GM12878 (cell line): ENCODE measurements around the gene MYO3B. TPM values are rescaled to one million over a fixed set of nuclear protein-coding genes. Genes with fewer than 3 reads are reported as not detected.
A peak's percentile ranks its signal among the peaks of the same experiment; 100 is the strongest.
"Not testable (repeated sequence)": the region's sequence is repeated elsewhere in the genome, so short reads cannot be mapped to it uniquely, and the experiment has no call there.

Experiments
- ATAC-seq: fragments of 200-7000 bp; cut with Tn5 transposase; 3 replicates; pipeline ENCODE4 v1.9.1; 2020; ENCODE audit warnings: mild to moderate bottlenecking, moderate library complexity
- BruUV-seq: library from RNA; stranded (reverse); fragments of 400-500 nt; replicated peaks from 2 replicates; lab custom pipeline; 2021; lab: Mats Ljungman, UMichigan
- CTCF ChIA-PET: fragments of 300-600 bp; sonication (Branson Sonifier 250); formaldehyde crosslinking; extraction: SDS; loops from one replicate; lab custom pipeline; 2021; ENCODE audit warnings: inconsistent platforms; lab: Yijun Ruan, JAX
- POLR2A ChIA-PET: fragments of 350-600 bp; formaldehyde crosslinking; extraction: SDS; loops from one replicate; lab custom pipeline; 2021; ENCODE audit warnings: inconsistent platforms; lab: Charles Lee
- RAD21 ChIA-PET: fragments of 300-600 bp; sonication (Branson Sonifier 250); formaldehyde crosslinking; loops from one replicate; lab custom pipeline; 2023; ENCODE audit warnings: antibody characterized with exemption; ENCODE audit not compliant: unreplicated experiment; lab: Charles Lee
- SMC1A ChIA-PET: fragments of 300-600 bp; sonication (Branson Sonifier 250); formaldehyde crosslinking; loops from one replicate; lab custom pipeline; 2023; ENCODE audit not compliant: unreplicated experiment, uncharacterized antibody; lab: Charles Lee
- DNase-seq: peaks from one replicate; pipeline ENCODE4 v3.0.0-alpha.2; 2011; ENCODE audit warnings: low read depth, low spot score
- FAIRE-seq: peaks from 3 replicates; lab custom pipeline; 2011; peaks lifted over from hg19 to GRCh38; lab: Jason Lieb, UNC
- H2AFZ ChIP-seq: 2 replicates; pipeline ENCODE4 v1.6.0; 2011; ENCODE audit warnings: low read depth, low read length, control low read depth; ENCODE audit not compliant: control insufficient read depth
- H3K27ac ChIP-seq: 2 replicates; pipeline ENCODE4 v1.5.1; 2011; ENCODE audit warnings: control low read depth; ENCODE audit not compliant: control insufficient read depth, insufficient read depth
- H3K27me3 ChIP-seq, 2 experiments: replicated peaks in 1 of 2; 2 replicates each; pipeline versions ENCODE4 v1.6.0 to v1.6.1; 2011; ENCODE audit warnings: low read length in 1 of 2; ENCODE audit not compliant: control insufficient read depth in 2 of 2, insufficient read depth in 2 of 2
- H3K36me3 ChIP-seq, 2 experiments: 2 replicates each; pipeline ENCODE4 v1.5.1; 2011; ENCODE audit warnings: low read length in 1 of 2; ENCODE audit not compliant: control insufficient read depth in 2 of 2, insufficient read depth in 2 of 2
- H3K4me1 ChIP-seq: 2 replicates; pipeline ENCODE4 v1.6.1; 2011; ENCODE audit warnings: mild to moderate bottlenecking, low read length, moderate library complexity, mixed read lengths; ENCODE audit not compliant: control insufficient read depth, insufficient read depth
- H3K4me2 ChIP-seq: 2 replicates; pipeline ENCODE4 v1.6.0; 2011; ENCODE audit warnings: control low read depth; ENCODE audit not compliant: control insufficient read depth, insufficient read depth
- H3K4me3 ChIP-seq: fragments of 200-600 bp; sonication (generic); 2 replicates; pipeline ENCODE4 v1.5.1; 2016
- H3K79me2 ChIP-seq: 2 replicates; pipeline ENCODE4 v1.6.0; 2011; ENCODE audit warnings: low read length; ENCODE audit not compliant: control insufficient read depth, insufficient read depth
- H3K9ac ChIP-seq: 2 replicates; pipeline ENCODE4 v1.8.0; 2011; ENCODE audit warnings: low read length, control low read depth, mixed read lengths; ENCODE audit not compliant: control insufficient read depth, insufficient read depth
- H3K9me3 ChIP-seq: replicated peaks from 3 replicates; pipeline ENCODE4 v1.5.1; 2011; ENCODE audit warnings: mild to moderate bottlenecking, low read length; ENCODE audit not compliant: control insufficient read depth, insufficient read depth
- H4K20me1 ChIP-seq: 2 replicates; pipeline ENCODE4 v1.6.0; 2011; ENCODE audit not compliant: control insufficient read depth, insufficient read depth
- BHLHE40 ChIP-seq, 2 experiments: fragments of 450-650 bp in 1 of 2; IDR thresholded peaks; 2 replicates each; pipeline ENCODE4 v1.6.1; 2011 to 2017; ENCODE audit warnings: low read depth in 2 of 2, borderline replicate concordance in 1 of 2, improper control_type of control experiment in 1 of 2, low read length in 1 of 2, mild to moderate bottlenecking in 1 of 2
- BMI1 ChIP-seq: fragments of 450-650 bp; IDR thresholded peaks from 2 replicates; pipeline ENCODE4 v1.6.1; 2016; ENCODE audit warnings: mild to moderate bottlenecking, moderate library complexity, borderline replicate concordance
- DPF2 ChIP-seq: fragments of 450-650 bp; IDR thresholded peaks from 2 replicates; pipeline ENCODE4 v1.6.1; 2017; ENCODE audit warnings: mild to moderate bottlenecking
- GATAD2B ChIP-seq: fragments of 450-650 bp; conservative IDR thresholded peaks from 2 replicates; pipeline ENCODE4 v1.6.1; 2017; ENCODE audit warnings: low read depth, mild to moderate bottlenecking, moderate library complexity
- IKZF1 ChIP-seq: fragments of 450-650 bp; conservative IDR thresholded peaks from 2 replicates; pipeline ENCODE4 v1.6.1; 2017; ENCODE audit warnings: antibody characterized with exemption, mild to moderate bottlenecking
- IKZF2 ChIP-seq, 2 experiments: fragments of 450-650 bp; IDR thresholded peaks; 2 replicates each; pipeline ENCODE4 v1.6.1; 2017; ENCODE audit warnings: mild to moderate bottlenecking in 2 of 2, moderate library complexity in 2 of 2
- MEF2B ChIP-seq: fragments of 450-650 bp; IDR thresholded peaks from 2 replicates; pipeline ENCODE4 v1.6.1; 2018; ENCODE audit warnings: mild to moderate bottlenecking, moderate library complexity; ENCODE audit not compliant: partially characterized antibody, poor library complexity, severe bottlenecking
- NR2C1 ChIP-seq: fragments of 450-650 bp; IDR thresholded peaks from 2 replicates; pipeline ENCODE4 v1.6.1; 2017; ENCODE audit warnings: antibody characterized with exemption, mild to moderate bottlenecking, moderate library complexity
- NR2F1 ChIP-seq: fragments of 450-650 bp; conservative IDR thresholded peaks from 2 replicates; pipeline ENCODE4 v1.6.1; 2017; ENCODE audit warnings: mild to moderate bottlenecking
- POU2F2 ChIP-seq: IDR thresholded peaks from 3 replicates; pipeline ENCODE4 v1.6.1; 2011; ENCODE audit warnings: low read depth, mild to moderate bottlenecking, low read length, borderline replicate concordance
- RELB ChIP-seq: fragments of 450-650 bp; IDR thresholded peaks from 2 replicates; pipeline ENCODE4 v1.6.1; 2017; ENCODE audit warnings: low read depth, mild to moderate bottlenecking, moderate library complexity
- RUNX3 ChIP-seq: IDR thresholded peaks from 2 replicates; pipeline ENCODE4 v1.6.1; 2012; ENCODE audit warnings: low read length, inconsistent platforms
- SPI1 ChIP-seq: IDR thresholded peaks from 2 replicates; pipeline ENCODE4 v1.6.1; 2011; ENCODE audit warnings: low read depth, mild to moderate bottlenecking, low read length, moderate library complexity, borderline replicate concordance; ENCODE audit not compliant: insufficient read depth
- TCF12 ChIP-seq: IDR thresholded peaks from 2 replicates; pipeline ENCODE4 v1.6.1; 2011; ENCODE audit warnings: low read depth, mild to moderate bottlenecking, low read length
- WGBS: methylation state at CpG from one replicate; pipeline ENCODE4 v1.1.6; 2016; ENCODE audit warnings: low lambda C conversion rate; ENCODE audit not compliant: insufficient replicate concordance, insufficient coverage; ENCODE audit errors: missing lambda C conversion rate; 5-methylcytosine and 5-hydroxymethylcytosine counted together
- in situ Hi-C: fragments of 300-500 bp; cut with MboI; formaldehyde crosslinking; loops from 9 replicates; pipeline ENCODE4 v1.14.3; 2018; ENCODE audit warnings: mixed read lengths
- intact Hi-C: fragments of 100-400 bp; cut with micrococcal nuclease; formaldehyde crosslinking; loops from one replicate; pipeline ENCODE4 v1.14.2; 2022; ENCODE audit not compliant: unreplicated experiment
- polyA plus RNA-seq, 11 experiments: library from polyadenylated mRNA; depleted of rRNA in 4 of 11; unstranded in 6 of 11; stranded (reverse) in 5 of 11; fragments of >200 nt; fragmentation: Nextera tagmentation in 4 of 11; fragmentation: Illumina TruSeq in 1 of 11; extraction: Ambion mirVana in 4 of 11; extraction: Trizol in 1 of 11; gene quantifications; 1 replicate in 1 of 11; 2 replicates in 10 of 11; pipeline versions ENCODE4 v1.2.1 to v1.2.3, GENCODE V29; 2011 to 2016; ENCODE audit warnings: inconsistent platforms in 2 of 11, missing spikeins in 2 of 11, low read depth in 1 of 11
- total RNA-seq, 4 experiments: library from RNA; depleted of rRNA in 3 of 4; stranded (reverse); fragments of >200 nt in 3 of 4; fragmentation: Illumina TruSeq in 1 of 4; extraction: Trizol in 1 of 4; gene quantifications; 2 replicates each; pipeline versions ENCODE4 v1.2.1 to v1.2.3, GENCODE V29; 2013 to 2021
- TF ChIP-seq, protein P1 (sequence below): fragments of 450-650 bp; IDR thresholded peaks from 2 replicates; pipeline ENCODE4 v1.6.1; 2017; ENCODE audit warnings: mild to moderate bottlenecking, moderate library complexity

The MYO3B gene
- total and polyA plus RNA-seq, 10 of the 15 experiments (the other 5 are each of a cell fraction or from before 2014, with no cell fraction given), result 1.1 to 7.1 (median 2.1) TPM

- TF ChIP-seq BMI1, result no peak
- peak; percentile 80 for TF ChIP-seq IKZF1
- TF ChIP-seq RUNX3, result peak; percentile 44; the same call in 1 of the 2 replicates
- peak; percentile 46; the same call in 1 of the 2 replicates for TF ChIP-seq SPI1
- no peak; the same call in 1 of the 2 replicates for TF ChIP-seq RELB
- peak; percentile 44 for TF ChIP-seq MEF2B
- TF ChIP-seq TCF12, result no peak
- peak in 1 of 2 experiments; percentile 26; a peak in 2 of 4 replicates for TF ChIP-seq BHLHE40 (IDR thresholded peaks at IDR 0.05; ENCODE audit: borderline replicate concordance in 1 of 2, low read depth in 2 of 2, low read length in 1 of 2)
- TF ChIP-seq POU2F2, result 0 out of 3 replicates have a peak, but pooled peaks have one; percentile 30
Observed at GRCh38 chr2:170212625-170213280, 34.8 kb downstream of the MYO3B start (continued).

DNA sequence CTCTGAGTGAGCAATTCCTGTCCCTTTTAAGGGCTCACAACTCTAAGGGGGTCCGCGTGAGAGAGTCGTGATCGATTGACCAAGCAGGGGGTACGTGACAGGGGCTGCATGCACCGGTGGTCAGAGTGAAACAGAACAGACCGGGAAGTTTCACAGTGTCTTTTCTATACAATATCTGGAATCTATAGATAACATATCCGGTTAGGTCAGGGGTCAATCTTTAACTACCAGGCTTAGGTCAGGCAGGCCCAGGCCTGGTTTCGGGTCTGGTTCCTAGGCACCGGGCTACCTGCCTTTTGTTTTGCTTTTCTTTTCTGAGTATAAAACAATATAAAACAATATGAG is 35.3 kb downstream of the MYO3B start:
- H3K27ac ChIP-seq, result peak overlapping the region; percentile 51
- ATAC-seq, result peak; percentile 43
- POLR2A ChIA-PET, result interaction anchor here (1.0 kb wide), 1 partner anchor 9 kb away, joined by 4 read pairs; no protein-coding TSS in a partner anchor
- RAD21 ChIA-PET, result interaction anchor here (1.1 to 3.1 kb wide), 5 partner anchors 19 to 69 kb away, joined by 3 to 20 read pairs (median 5); no protein-coding TSS in a partner anchor
- CTCF ChIA-PET, result interaction anchor here (1.1 to 1.2 kb wide), 2 partner anchors 9 to 11 kb away, joined by 3 to 4 read pairs; no protein-coding TSS in a partner anchor
- H3K4me3 ChIP-seq, result peak overlapping the region; percentile 42
- FAIRE-seq, in situ Hi-C loops, DNase-seq, H3K79me2 ChIP-seq, H3K36me3 ChIP-seq, H4K20me1 ChIP-seq, H3K27me3 ChIP-seq, H3K9me3 ChIP-seq, BruUV-seq: not testable (repeated sequence)
- H3K4me2 ChIP-seq, result peak overlapping the region; percentile 5
- peak overlapping the region; percentile 67; the same call in 1 of the 2 replicates for H2AFZ ChIP-seq
- SMC1A ChIA-PET, result interaction anchor here (0.7 to 4.6 kb wide), 4 partner anchors 14 to 67 kb away, joined by 3 to 40 read pairs (median 20); partner anchors contain the start of gene MYO3B
- peak overlapping the region; percentile 5; the same call in 1 of the 2 replicates for H3K9ac ChIP-seq
- intact Hi-C loops, result loop anchor here (10.0 kb wide), 1 partner anchor 118 kb away; no protein-coding TSS in a partner anchor
- peaks cover 24% of the 10 kb centered on the region for H3K4me1 ChIP-seq
- 92% methylated on average over 10 of the region's 10 CpGs for WGBS
- TF ChIP-seq DPF2, result 0 out of 2 replicates have a peak, but pooled peaks have one; percentile 26
- TF ChIP-seq NR2C1, result peak; percentile 86
- TF ChIP-seq IKZF2 (IDR thresholded peaks at IDR 0.05), result peak in 1 of 2 experiments; percentile 10; a peak in 1 of 4 replicates
- peak; percentile 91 for TF ChIP-seq NR2F1
- TF ChIP-seq IKZF1, result peak; percentile 22; the same call in 1 of the 2 replicates
- peak; percentile 50; the same call in 1 of the 2 replicates for TF ChIP-seq GATAD2B
- TF ChIP-seq, protein P1, sequence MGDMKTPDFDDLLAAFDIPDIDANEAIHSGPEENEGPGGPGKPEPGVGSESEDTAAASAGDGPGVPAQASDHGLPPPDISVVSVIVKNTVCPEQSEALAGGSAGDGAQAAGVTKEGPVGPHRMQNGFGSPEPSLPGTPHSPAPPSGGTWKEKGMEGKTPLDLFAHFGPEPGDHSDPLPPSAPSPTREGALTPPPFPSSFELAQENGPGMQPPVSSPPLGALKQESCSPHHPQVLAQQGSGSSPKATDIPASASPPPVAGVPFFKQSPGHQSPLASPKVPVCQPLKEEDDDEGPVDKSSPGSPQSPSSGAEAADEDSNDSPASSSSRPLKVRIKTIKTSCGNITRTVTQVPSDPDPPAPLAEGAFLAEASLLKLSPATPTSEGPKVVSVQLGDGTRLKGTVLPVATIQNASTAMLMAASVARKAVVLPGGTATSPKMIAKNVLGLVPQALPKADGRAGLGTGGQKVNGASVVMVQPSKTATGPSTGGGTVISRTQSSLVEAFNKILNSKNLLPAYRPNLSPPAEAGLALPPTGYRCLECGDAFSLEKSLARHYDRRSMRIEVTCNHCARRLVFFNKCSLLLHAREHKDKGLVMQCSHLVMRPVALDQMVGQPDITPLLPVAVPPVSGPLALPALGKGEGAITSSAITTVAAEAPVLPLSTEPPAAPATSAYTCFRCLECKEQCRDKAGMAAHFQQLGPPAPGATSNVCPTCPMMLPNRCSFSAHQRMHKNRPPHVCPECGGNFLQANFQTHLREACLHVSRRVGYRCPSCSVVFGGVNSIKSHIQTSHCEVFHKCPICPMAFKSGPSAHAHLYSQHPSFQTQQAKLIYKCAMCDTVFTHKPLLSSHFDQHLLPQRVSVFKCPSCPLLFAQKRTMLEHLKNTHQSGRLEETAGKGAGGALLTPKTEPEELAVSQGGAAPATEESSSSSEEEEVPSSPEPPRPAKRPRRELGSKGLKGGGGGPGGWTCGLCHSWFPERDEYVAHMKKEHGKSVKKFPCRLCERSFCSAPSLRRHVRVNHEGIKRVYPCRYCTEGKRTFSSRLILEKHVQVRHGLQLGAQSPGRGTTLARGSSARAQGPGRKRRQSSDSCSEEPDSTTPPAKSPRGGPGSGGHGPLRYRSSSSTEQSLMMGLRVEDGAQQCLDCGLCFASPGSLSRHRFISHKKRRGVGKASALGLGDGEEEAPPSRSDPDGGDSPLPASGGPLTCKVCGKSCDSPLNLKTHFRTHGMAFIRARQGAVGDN, result peak; percentile 88
